GM12865 (cell line): ENCODE data around the gene ALOX15B.
"Not testable (repeated sequence)": the region's sequence is repeated elsewhere in the genome, so short reads cannot be mapped to it uniquely, and the experiment has no call there.

Experiments
- DNase-seq: peaks from one replicate; pipeline ENCODE4 v3.0.0; 2010; ENCODE audit warnings: low read depth
- H3K4me3 ChIP-seq: 2 replicates; pipeline ENCODE4 v1.5.1; 2011; ENCODE audit warnings: mild to moderate bottlenecking, low read depth, low read length, control low read depth
- TF ChIP-seq, protein P1 (sequence below): IDR thresholded peaks from 2 replicates; pipeline ENCODE4 v1.5.1; 2011; ENCODE audit warnings: low read length, control low read depth, low read depth, inconsistent platforms; ENCODE audit not compliant: insufficient read depth; ENCODE audit errors: missing control alignments

The ALOX15B gene

DNA sequence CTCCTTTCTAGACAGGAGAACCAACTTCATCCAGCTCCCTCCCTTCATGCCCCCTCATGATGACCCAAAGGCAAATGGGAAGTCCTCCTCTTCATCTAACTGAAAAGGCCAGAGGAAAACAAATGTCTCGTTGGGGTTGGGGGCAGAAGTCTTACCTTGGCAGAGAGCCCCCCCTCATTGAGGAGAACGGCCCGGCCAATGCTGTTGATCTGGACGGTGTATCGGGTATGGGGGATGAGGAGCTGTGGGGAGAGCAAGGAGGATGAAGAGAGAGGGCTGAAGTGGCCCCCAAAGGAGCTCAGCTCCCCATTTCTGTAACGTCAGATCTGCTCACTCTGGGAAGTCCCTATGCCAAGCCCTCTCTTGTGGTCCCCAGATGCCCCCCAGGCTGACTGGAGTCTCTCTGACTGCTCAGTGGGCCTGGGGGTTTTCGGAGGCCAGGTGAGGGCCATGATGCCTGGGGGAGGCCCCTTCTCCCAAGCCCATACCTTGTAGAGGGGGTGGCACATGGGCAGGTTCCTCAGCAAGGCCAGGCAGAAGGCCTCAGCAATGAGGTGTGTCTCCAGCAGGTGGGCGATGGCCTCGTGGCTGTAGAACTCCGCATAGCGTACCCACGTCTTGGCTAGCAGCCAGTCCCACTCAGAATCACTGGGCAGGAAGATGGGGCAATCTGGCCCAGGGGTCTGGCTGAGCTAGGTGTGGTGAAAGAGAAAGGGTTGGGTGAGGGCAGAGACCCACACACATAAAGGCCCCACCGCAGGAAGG lies 37.8 kb downstream of the ALOX15B start:
- TF ChIP-seq, protein P1, sequence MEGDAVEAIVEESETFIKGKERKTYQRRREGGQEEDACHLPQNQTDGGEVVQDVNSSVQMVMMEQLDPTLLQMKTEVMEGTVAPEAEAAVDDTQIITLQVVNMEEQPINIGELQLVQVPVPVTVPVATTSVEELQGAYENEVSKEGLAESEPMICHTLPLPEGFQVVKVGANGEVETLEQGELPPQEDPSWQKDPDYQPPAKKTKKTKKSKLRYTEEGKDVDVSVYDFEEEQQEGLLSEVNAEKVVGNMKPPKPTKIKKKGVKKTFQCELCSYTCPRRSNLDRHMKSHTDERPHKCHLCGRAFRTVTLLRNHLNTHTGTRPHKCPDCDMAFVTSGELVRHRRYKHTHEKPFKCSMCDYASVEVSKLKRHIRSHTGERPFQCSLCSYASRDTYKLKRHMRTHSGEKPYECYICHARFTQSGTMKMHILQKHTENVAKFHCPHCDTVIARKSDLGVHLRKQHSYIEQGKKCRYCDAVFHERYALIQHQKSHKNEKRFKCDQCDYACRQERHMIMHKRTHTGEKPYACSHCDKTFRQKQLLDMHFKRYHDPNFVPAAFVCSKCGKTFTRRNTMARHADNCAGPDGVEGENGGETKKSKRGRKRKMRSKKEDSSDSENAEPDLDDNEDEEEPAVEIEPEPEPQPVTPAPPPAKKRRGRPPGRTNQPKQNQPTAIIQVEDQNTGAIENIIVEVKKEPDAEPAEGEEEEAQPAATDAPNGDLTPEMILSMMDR = no peak
- no peak for DNase-seq
- no peak overlapping the region for H3K4me3 ChIP-seq

DNA sequence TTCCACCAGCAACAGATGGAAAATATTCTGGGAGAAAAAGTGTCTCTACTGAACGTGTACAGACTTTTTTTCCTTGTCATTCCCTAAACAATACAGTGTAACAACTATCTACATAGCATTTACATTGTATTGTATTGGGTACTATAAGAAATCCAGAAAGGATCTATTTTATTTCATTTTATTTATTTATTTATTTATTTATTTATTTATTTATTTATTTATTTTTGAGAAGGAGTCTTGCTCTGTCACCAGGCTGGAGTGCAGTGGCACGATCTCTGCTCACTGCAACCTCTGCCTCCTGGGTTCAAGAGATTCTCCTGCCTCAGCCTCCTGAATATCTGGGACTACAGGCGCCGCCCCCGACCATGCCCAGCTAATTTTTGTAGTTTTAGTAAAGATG lies 39.1 kb downstream of the ALOX15B start:
- not testable (repeated sequence) for DNase-seq, H3K4me3 ChIP-seq

DNA sequence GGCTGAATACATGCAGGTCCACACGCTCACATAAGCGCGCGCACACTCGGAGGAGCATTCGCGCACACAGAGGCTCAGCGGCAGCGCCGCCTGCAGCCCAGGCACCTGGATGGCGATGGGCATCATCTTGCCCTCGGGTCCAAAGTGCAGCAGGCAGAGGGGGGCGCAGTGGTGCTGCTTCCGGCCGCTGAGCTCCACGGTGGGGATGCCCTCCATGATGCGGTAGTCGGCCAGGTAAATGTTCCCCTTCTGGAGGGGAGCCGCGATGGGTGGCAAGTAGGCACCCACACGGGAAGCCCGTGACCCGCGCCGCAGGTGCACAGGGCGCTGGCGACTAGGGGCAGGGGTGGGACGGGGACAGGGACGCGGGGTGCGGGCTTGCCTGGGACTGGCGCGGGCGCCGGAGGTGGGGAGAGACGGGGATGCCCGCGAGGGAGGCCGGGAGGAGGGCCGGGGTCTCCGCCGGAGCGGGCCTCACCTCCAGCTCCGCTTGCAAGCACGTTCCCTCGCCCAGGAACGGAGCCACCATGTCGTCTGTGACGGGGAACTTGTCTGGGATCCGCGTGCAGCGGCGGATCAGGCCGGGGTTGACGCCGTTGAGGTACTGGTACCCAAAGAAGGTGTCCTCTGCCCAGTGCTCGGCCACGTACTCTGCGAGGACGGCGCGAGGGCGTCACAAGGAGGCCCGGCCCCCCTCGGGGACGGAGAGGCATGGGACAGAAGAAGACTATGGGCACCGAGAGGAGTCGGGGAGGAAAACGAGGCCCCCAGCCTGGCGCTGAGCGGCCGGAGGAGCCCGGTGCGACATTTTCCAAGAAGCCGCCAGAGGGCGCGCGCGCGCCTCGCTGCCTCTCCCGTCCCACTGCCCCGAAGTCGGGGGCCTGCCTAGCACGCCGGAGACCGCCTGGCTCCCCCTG lies 40.7 kb downstream of the ALOX15B start:
- H3K4me3 ChIP-seq = peak overlapping the region; percentile 48
- peak; percentile 73 for DNase-seq
- TF ChIP-seq, protein P1 = peak; percentile 86

DNA sequence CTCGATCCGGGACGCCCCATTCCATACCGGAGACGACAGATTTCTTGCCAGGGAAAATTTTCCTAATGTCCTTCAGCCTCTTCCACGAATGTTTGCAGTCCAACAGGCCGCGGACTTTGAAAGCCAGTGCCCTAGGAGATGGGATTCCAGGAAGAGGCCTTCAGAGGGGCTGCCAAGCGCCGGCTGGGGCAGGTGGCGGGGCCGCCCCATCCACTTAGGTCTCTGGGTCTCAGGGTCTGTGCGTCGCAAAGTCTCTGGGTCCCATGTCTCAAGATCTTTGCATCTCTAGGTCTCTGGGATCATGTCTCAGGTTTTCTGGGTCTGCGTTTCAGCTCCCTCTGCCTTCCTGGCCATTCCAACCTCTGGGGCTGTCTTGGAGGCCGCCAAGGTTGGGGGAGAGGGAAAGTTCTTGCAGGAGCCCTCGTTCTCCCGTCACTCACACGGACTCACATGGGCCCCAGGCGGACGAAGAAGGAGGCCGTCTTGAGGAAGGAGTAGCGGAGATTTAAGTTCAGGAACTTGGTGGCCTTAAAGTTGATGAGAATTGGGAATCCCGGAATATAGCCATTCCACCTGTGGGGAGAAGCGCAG lies 41.4 kb downstream of the ALOX15B start:
- no peak overlapping the region for H3K4me3 ChIP-seq

DNA sequence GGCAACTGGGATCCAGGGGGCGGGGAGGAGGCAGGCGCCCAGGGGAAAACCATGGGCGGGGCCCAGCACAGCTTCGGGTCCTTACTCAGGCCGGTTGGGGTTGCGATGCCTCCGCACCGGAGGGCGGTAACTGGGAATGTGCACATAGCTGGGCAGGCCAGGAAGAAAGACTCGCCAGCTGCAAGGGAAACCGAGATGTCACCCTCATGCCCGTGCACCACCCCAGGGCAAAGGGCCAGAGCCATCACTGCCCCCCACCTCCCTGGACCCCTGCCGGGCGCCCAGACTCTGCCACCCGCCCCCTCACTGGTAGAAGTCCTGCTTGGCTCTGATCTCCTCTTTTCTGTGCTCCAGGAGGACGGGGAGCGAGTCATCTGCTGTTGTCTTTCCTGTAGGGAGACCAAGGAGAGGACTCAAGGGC lies 42.0 kb downstream of the ALOX15B start:
- TF ChIP-seq, protein P1 = no peak
- no peak overlapping the region for H3K4me3 ChIP-seq
- DNase-seq = no peak

More for the DNA sequence above, 41.4 kb downstream of the ALOX15B start:
- no peak for DNase-seq
- TF ChIP-seq, protein P1 = no peak

DNA sequence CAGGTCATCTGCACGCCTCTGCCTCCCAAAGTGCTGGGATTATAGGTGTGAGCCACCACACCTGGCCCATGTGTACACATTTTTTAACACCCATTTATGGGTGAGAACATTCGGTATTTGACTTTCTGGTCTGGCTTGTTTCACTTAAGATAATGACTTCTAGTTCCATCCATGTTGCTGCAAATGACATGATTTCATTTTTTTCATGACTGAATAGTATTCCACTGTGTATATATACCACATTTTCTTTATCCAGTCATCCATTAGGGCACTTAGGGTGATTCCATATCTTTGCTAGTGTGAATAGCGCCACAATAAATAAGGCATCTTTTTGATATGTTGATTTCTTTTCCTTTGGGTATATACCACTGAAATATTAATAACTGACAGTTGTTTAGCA lies 43.0 kb downstream of the ALOX15B start:
- no peak for DNase-seq
- TF ChIP-seq, protein P1 = no peak
- no peak overlapping the region for H3K4me3 ChIP-seq

DNA sequence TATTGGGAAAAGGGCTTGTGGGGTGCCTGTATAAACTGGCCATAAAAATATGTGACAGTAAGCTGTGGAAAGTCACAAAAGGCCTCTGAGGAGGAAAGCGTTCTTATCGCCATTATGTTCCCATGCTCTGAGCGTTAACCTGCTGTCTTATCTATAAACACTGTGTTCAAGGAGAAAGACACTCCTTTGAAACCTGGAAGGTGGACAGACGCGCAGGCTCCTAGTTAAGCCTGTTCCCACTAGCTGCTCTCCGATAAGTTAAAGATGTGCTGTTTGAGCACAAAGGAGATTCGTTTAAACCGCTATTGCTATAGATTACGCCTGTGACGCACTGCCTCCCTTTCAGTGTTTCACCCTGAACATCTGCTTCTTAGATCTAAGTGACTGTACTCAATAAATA lies 43.4 kb downstream of the ALOX15B start:
- no peak for DNase-seq
- H3K4me3 ChIP-seq = no peak overlapping the region

More for the DNA sequence above, 43.4 kb downstream of the ALOX15B start:
- TF ChIP-seq, protein P1 = no peak
